Skeletal muscle cell (primary cell): ENCODE results near the gene OR10K1.
"Not testable (repeated sequence)": the region's sequence is repeated elsewhere in the genome, so short reads cannot be mapped to it uniquely, and the experiment has no call there.

Experiments
- DNase-seq: peaks from one replicate; pipeline ENCODE4 v3.0.0-alpha.2; 2010; ENCODE audit warnings: low read depth
- H3K4me3 ChIP-seq: 2 replicates; pipeline ENCODE4 v1.5.1; 2011; ENCODE audit warnings: low read depth, mild to moderate bottlenecking, control low read depth, low read length, moderate library complexity

Gene OR10K1, protein sequence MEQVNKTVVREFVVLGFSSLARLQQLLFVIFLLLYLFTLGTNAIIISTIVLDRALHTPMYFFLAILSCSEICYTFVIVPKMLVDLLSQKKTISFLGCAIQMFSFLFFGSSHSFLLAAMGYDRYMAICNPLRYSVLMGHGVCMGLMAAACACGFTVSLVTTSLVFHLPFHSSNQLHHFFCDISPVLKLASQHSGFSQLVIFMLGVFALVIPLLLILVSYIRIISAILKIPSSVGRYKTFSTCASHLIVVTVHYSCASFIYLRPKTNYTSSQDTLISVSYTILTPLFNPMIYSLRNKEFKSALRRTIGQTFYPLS

GRCh38 chr1:158461534-158461933 lies at the start of gene OR10K1:
TSS of gene OR10K1 (plus strand) at chr1:158461834. CDS start at chr1:158465562, 3,728 bp downstream.
- H3K4me3 ChIP-seq: no peak within 1 kb of the TSS
- no peak for DNase-seq

GRCh38 chr1:158414651-158415345 lies 46.8 kb upstream of the OR10K1 start:
- no peak for DNase-seq
- H3K4me3 ChIP-seq: no peak overlapping the region

- no peak overlapping the region for H3K4me3 ChIP-seq
- no peak for DNase-seq
Measured at GRCh38 chr1:158417586-158417985, 44.0 kb upstream of the OR10K1 start.

GRCh38 chr1:158422212-158422611 lies 39.4 kb upstream of the OR10K1 start:
- DNase-seq: no peak
- H3K4me3 ChIP-seq: no peak overlapping the region

- H3K4me3 ChIP-seq: no peak overlapping the region
- DNase-seq: no peak
Measured at GRCh38 chr1:158425027-158425426, 36.6 kb upstream of the OR10K1 start.

DNA sequence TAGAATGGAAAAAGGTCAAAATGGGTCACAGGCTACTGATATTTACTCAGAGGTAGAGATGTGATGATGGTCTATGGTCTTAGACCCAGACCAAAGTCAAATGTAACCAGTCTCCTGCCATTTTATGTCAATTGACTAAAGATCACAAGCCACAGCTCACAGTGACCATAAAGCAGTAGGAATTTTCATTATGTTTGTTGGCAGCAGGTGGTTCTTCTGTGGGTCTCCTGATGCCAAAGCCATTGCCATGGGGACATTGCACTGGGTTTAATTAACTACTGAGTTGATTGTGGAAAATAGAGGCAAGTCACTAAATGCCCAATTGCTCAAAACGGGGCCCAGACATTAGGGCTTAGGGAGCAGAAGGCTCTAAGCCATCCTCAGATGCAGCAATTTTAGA lies 35.5 kb upstream of the OR10K1 start, which contains the start of gene OR10K2:
OR10K2 (minus strand) TSS at position 101 of the 400 bp plus-strand sequence. CDS start 5,371 bp downstream, outside the sequence.
- no peak for DNase-seq
- H3K4me3 ChIP-seq: no peak within 1 kb of the TSS

GRCh38 chr1:158430163-158430562 lies 31.5 kb upstream of the OR10K1 start:
- not testable (repeated sequence) for DNase-seq, H3K4me3 ChIP-seq

DNA sequence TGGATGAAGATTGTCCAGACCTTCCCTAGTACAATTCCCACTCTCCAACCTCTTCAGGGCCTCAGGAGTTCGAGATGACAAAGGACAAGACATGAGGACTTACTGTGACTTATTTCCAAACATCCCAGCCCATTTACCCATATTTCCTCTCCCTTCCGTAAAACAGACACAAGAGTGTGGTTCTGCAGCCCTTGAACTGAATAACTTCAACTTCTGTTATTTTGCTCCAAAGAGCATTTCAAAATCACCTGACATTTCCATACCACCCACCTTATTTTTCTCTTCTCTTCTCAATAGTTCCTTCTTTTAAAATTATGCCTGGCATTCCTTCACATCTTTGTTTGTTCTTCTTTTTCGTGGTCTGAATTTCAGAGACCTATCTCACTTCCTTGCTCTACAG lies 26.9 kb upstream of the OR10K1 start:
- no peak overlapping the region for H3K4me3 ChIP-seq
- no peak for DNase-seq

DNA sequence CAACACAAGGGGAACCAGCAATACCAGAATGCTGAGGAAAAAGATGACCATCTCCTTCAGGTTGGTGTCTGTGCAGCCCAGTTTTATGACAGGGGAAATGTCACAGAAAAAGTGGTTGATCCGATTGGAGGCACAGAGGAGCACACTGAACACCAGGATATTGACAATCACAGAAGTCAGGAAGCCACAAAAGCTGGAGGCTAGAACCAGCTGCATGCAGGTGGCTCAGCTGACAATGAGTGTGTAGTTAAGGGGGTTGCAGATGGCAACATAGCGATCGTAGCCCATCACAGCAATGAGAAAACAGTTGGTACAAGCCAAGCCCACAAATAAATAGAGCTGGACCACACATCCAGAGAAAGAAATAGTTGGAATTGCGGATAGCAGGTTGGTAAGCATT lies 16.3 kb upstream of the OR10K1 start:
- DNase-seq: no peak
- H3K4me3 ChIP-seq: no peak overlapping the region

DNA sequence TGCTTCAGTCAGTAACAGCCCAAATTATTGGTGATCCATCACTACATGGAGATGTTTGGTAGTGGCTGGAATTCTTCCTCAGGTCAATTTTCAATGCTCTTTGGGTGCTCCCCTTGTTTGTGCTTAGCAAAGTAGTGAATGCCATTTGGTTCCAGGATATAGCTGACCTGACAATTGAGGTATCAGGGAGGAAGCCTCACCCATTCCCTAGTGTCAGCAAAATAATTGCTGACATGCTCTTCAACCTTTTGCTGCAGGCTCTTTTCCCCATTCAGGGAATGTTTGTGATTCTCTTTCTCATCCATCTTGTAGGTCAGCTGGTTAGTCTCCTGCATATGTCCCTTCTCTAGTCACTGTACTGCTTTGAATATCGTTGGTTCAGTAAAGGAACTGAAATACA lies 7.1 kb upstream of the OR10K1 start:
- DNase-seq: no peak
- no peak overlapping the region for H3K4me3 ChIP-seq

- DNase-seq: no peak
- no peak overlapping the region for H3K4me3 ChIP-seq
Measured at GRCh38 chr1:158457246-158457645, 4.4 kb upstream of the OR10K1 start.

- no peak overlapping the region for H3K4me3 ChIP-seq
- no peak for DNase-seq
Measured at GRCh38 chr1:158458263-158458662, 3.4 kb upstream of the OR10K1 start.

GRCh38 chr1:158471920-158472319 lies 10.3 kb downstream of the OR10K1 start, which contains the start of gene OR10R2:
TSS of gene OR10R2 (plus strand) at chr1:158472220. CDS start at chr1:158472326, 106 bp downstream.
- no peak for DNase-seq
- H3K4me3 ChIP-seq: no peak within 1 kb of the TSS

GRCh38 chr1:158485455-158485854 lies 23.8 kb downstream of the OR10K1 start:
- no peak overlapping the region for H3K4me3 ChIP-seq
- DNase-seq: no peak

- no peak overlapping the region for H3K4me3 ChIP-seq
- no peak for DNase-seq
Measured at GRCh38 chr1:158491316-158491715, 29.7 kb downstream of the OR10K1 start.

GRCh38 chr1:158493054-158493453 lies 31.4 kb downstream of the OR10K1 start:
- no peak overlapping the region for H3K4me3 ChIP-seq
- DNase-seq: no peak

GRCh38 chr1:158494796-158495195 lies 33.2 kb downstream of the OR10K1 start:
- DNase-seq: no peak
- no peak overlapping the region for H3K4me3 ChIP-seq

DNA sequence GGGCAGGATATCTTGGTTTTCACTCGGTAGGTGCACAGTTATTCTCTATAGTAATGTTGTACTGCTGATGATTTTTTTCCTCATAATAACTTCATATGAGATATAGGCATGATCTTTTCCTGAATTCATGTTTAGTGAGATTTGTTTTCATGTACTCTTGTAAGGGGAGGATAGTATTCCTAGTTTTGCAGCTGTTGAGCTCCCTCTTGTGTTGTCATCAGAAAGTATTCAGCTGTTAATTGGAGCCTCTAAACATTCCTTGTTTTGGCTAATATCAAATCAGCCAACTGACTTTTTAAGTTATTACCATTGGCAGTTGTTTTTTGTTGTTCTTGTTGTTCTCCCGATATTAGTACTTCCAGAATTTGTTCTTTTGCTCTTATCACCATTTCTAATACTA lies 34.7 kb downstream of the OR10K1 start:
- no peak overlapping the region for H3K4me3 ChIP-seq
- no peak for DNase-seq

DNA sequence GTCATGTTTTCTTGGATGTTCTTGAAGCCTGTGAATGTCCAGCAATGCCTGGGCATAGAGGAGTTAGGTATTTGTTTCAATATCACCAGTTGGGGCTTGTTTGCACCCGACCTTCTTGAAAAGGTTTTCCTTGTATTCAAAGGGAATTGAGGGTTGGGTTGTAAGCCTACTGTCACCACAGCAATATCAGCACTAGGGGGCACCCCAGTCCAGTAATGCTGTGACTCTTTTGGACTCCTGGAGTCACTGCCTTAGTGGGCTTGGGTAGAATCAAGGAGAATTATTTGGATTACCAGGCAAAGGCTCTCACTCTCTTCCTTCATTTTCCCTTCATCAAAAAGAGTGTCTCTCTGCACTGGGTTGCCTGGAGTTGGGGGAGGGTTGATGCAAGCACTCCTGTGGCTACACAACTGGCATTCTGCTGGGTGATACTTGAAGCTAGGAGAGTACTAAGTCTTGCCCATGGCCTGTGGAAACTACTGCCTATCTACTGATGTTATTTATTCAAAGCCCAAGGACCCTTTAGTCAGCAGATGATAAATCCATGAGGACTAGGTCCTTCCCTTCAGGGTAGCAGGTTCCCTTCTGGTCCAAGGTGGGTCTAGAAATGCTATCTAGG lies 44.8 kb downstream of the OR10K1 start:
- no peak for DNase-seq
- no peak overlapping the region for H3K4me3 ChIP-seq

- H3K4me3 ChIP-seq: no peak overlapping the region
- DNase-seq: no peak
Measured at GRCh38 chr1:158507511-158507910, 45.9 kb downstream of the OR10K1 start.
